Neural crest cell (in vitro differentiated cells): ENCODE data around the gene CD82. TPM values are rescaled to one million over a fixed set of nuclear protein-coding genes. Genes with fewer than 3 reads are reported as not detected.
A peak's percentile ranks its signal among the peaks of the same experiment; 100 is the strongest.

Experiments used
- DNase-seq: peaks from one replicate; pipeline ENCODE4 v3.0.0; 2021; ENCODE audit warnings: low read depth, mixed read lengths, low spot score
- H3K27ac Mint-ChIP-seq: one replicate; pipeline ENCODE4 v1.8.0; 2021; ENCODE audit warnings: mild to moderate bottlenecking, mixed read lengths; ENCODE audit not compliant: unreplicated experiment
- H3K27me3 Mint-ChIP-seq: 2 replicates; pipeline ENCODE4 v1.8.0; 2021; ENCODE audit warnings: low read depth, mild to moderate bottlenecking, mixed read lengths
- H3K36me3 Mint-ChIP-seq: 2 replicates; pipeline ENCODE4 v1.8.0; 2021; ENCODE audit warnings: low read depth, mild to moderate bottlenecking, mixed read lengths
- H3K4me1 Mint-ChIP-seq: 2 replicates; pipeline ENCODE4 v1.8.0; 2021; ENCODE audit warnings: mixed read lengths
- H3K4me3 Mint-ChIP-seq: one replicate; pipeline ENCODE4 v1.8.0; 2021; ENCODE audit warnings: mild to moderate bottlenecking, mixed read lengths
- H3K9me3 Mint-ChIP-seq: 2 replicates; pipeline ENCODE4 v1.8.0; 2021; ENCODE audit warnings: mixed read lengths
- total RNA-seq: library from RNA; stranded (reverse); gene quantifications from 2 replicates; pipeline ENCODE4 v1.2.1, GENCODE V29; 2021
- TF ChIP-seq, protein P1 (sequence below): fragments of 200-600 bp; sonication (generic); conservative IDR thresholded peaks from 2 replicates; pipeline ENCODE4 v1.5.0; 2021; ENCODE audit warnings: antibody characterized with exemption, mild to moderate bottlenecking

The CD82 gene
- total RNA-seq, 1 donor from 2014 or later = 14.1 TPM

DNA sequence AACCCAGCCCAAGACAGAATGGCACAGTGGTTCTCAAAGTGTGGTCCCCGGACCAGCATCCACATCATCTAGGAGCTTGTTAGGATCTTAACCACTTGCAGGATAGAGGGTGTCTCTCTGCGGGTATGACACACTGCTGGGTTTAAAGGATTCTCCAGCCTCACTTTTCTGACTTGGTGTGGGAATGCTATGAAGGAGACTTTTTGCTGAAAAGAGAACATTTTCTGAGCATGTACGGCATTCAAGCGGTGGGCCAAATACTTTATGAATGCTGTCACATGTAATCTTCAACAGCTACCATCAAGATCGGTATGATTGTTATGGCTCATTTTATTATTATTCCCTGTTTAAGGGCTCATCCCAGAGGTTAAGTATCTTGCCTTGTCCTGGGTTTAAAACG lies 1.8 kb upstream of the CD82 start:
- Mint-ChIP-seq H3K9me3 (no peaks in the 10 kb centered on the region), H3K27ac (no peak overlapping the region), H3K4me1 (peaks cover 56% of the 10 kb centered on the region)

DNA sequence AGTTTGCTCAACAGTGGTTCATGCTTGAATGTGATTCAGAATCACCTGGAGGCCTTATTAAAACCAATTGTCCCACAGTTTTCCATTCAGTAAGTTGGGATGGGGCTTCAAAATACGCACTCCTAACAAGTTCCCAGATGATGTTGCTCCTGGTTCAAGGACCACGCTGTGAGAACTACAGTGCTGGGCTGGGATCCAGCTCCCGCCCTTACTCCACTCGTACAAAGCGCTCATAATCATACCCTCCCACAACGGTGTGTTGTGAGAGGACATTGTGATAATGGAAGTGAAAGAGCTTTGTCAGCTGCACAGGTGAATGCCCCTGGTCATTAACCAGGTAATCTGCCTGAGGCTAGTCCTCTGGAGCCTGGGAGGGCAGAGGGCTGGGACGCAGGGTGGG lies 1.3 kb upstream of the CD82 start:
- Mint-ChIP-seq H3K4me1 (peaks cover 53% of the 10 kb centered on the region), H3K27ac (no peak overlapping the region), H3K4me3 (no peak overlapping the region), H3K9me3 (no peaks in the 10 kb centered on the region), H3K27me3 (peaks cover 16% of the 10 kb centered on the region), H3K36me3 (no peaks in the 10 kb centered on the region)
- TF ChIP-seq, protein P1, sequence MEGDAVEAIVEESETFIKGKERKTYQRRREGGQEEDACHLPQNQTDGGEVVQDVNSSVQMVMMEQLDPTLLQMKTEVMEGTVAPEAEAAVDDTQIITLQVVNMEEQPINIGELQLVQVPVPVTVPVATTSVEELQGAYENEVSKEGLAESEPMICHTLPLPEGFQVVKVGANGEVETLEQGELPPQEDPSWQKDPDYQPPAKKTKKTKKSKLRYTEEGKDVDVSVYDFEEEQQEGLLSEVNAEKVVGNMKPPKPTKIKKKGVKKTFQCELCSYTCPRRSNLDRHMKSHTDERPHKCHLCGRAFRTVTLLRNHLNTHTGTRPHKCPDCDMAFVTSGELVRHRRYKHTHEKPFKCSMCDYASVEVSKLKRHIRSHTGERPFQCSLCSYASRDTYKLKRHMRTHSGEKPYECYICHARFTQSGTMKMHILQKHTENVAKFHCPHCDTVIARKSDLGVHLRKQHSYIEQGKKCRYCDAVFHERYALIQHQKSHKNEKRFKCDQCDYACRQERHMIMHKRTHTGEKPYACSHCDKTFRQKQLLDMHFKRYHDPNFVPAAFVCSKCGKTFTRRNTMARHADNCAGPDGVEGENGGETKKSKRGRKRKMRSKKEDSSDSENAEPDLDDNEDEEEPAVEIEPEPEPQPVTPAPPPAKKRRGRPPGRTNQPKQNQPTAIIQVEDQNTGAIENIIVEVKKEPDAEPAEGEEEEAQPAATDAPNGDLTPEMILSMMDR = no peak
- no peak for DNase-seq

More for the DNA sequence above, 1.8 kb upstream of the CD82 start:
- DNase-seq = no peak
- TF ChIP-seq, protein P1 = no peak
- no peaks in the 10 kb centered on the region for H3K36me3 Mint-ChIP-seq
- peaks cover 16% of the 10 kb centered on the region for H3K27me3 Mint-ChIP-seq
- H3K4me3 Mint-ChIP-seq = peak overlapping the region; percentile 58

DNA sequence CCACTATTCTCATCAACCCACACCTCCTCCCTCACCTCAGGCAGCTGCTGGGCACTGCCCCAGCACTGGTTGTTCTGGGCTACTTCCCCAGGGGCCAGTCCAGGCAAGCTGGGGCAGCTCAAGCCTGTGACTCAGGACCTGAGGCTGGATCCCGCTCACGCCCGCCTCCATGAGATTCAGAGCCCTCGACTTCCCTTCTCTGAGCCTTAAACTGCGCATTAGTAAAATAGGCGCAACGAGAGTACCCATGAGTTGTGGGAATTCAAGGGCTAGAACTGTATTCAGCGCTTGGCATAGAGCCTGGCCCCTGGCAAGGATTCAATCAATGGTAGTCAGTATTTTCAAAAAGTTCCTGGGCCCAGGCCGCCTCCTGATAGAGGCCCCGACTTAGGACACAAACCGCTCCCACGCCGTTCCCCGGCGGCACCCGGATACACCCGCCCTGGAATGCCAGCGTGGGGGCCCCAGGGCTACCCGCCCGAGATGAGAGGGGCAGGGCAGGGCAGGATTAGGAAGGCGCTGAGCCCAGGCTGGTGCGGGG lies 723 bp upstream of the CD82 start:
- H3K27ac Mint-ChIP-seq = no peak overlapping the region
- peaks cover 52% of the 10 kb centered on the region for H3K4me1 Mint-ChIP-seq
- DNase-seq = no peak

DNA sequence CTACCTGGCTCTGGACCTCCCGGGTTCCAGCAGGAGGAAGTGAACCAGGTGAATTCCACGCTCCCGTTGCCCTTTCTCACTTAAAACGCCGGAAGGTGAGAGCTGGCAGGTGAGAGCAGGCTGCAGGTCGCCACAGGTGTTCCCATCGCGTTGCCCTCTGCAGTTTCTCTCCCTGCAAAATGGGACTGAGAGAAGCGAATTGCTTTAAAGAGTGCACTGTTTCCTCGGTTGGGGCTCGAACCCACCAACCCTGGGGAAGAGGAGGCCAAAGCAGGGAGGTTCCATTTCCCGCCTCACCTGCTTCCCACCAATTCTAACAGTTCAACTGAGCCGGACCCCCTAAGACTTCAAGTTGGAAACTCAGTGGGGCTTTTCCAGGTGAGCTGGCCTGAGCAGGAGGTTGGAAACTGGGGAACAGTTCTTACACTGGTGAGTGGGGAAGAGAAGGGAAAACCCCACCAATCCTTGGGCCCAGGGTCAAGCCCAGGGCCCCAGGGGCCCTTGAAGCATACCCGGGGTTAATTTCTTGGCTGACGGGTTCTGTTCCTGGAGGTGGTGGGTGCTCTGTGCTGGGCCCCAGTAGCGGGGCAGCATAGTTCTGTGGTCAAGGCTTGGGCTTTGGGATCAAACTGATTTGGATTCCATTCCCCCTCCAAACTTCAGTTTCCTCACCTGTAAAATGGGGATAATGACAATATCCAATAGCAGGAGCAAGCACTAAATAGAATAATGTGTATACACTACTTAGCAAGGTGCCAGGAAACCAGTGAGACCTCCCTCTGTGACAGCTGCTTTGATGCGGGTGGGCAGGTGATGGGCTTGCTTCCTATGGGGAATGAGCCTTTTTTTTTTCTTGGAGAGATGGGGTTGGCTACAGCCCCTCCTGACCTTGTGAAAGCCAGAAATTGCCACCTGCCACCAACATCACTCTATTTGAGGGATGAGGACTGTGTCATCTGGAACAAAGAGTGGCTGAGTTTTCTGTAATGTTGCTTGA lies 788 bp downstream of the CD82 start:
- Mint-ChIP-seq H3K4me3 (peak overlapping the region; percentile 66), H3K4me1 (peaks cover 50% of the 10 kb centered on the region), H3K36me3 (no peaks in the 10 kb centered on the region), H3K27me3 (peaks cover 16% of the 10 kb centered on the region), H3K27ac (no peak overlapping the region), H3K9me3 (no peaks in the 10 kb centered on the region)
- TF ChIP-seq, protein P1 = no peak
- no peak for DNase-seq

More for the DNA sequence above, 723 bp upstream of the CD82 start:
- no peaks in the 10 kb centered on the region for H3K36me3 Mint-ChIP-seq
- peak overlapping the region; percentile 73 for H3K4me3 Mint-ChIP-seq
- TF ChIP-seq, protein P1 = no peak
- H3K27me3 Mint-ChIP-seq = peaks cover 16% of the 10 kb centered on the region
- H3K9me3 Mint-ChIP-seq = no peaks in the 10 kb centered on the region

DNA sequence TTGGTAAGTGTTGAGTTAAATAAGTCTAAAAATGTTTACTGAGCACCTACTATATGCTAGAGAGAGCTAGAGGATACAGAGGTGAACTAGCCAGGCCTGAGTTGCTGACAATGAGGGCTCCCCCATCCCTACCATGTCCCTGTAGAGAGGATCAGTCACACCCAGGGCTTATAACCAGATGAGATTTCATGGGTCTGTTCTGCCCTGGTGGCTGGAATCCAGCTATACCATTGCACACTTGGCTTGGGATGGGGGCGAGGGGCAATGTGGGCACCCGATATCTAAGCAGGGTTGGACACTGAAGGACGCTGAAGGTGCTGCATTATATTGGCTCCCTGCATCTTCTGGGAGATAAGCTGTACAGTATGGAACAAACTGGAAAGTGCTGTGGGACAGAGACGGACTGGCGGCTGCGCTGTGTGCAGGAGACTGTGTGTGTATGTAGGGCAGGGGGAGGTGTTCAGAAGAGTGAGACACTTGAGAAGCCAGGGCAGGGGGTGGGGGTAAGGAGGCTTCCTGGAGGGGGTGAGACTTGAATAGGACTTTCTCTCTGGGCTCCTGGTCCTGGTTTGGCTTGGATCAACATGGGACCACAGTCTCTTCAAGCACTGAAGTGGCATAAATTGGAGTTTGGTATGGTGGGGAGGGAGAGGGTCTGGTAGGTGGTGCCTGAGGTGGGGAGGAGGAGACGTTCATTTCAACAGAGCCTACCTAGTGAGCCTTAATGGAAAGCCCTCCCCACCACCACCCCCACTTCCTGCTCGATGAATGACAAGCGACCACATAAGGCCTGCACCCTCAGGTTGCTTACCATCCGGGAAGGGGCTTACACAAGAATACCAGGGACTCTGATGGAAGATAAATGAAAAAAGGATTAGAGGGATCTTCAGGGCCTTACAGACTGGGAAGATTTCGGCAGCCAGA lies 1.8 kb downstream of the CD82 start:
- H3K36me3 Mint-ChIP-seq = no peaks in the 10 kb centered on the region
- TF ChIP-seq, protein P1 = peak; percentile 34

More for the DNA sequence above, 1.8 kb downstream of the CD82 start:
- peak overlapping the region; percentile 66 for H3K4me3 Mint-ChIP-seq
- H3K27me3 Mint-ChIP-seq = peaks cover 16% of the 10 kb centered on the region
- DNase-seq = no peak
- H3K27ac Mint-ChIP-seq = peak overlapping the region; percentile 60
- peaks cover 50% of the 10 kb centered on the region for H3K4me1 Mint-ChIP-seq
- no peaks in the 10 kb centered on the region for H3K9me3 Mint-ChIP-seq
